ENCODE results near the gene COL15A1.

Gene COL15A1

GRCh38 chr9:99030092-99030511 is 86.4 kb downstream of the COL15A1 start:
- Histone ChIP-seq H4K20me1 (ENCODE audit: insufficient read depth, low read length) (no peaks in the 10 kb centered on the region), H3K4me3 (ENCODE audit: low read length) (no peak overlapping the region), H3K27ac (ENCODE audit: low read length) (no peak overlapping the region), H3K4me1 (ENCODE audit: low read length) (peaks cover 23% of the 10 kb centered on the region), H3K9me3 (replicated peaks; ENCODE audit: insufficient read depth, low read length) (no peaks in the 10 kb centered on the region), H3K9ac (ENCODE audit: low read length) (no peak overlapping the region), H3K9me2 (replicated peaks; ENCODE audit: insufficient read depth, low read length) (no peaks in the 10 kb centered on the region), H3K27me3 (replicated peaks; ENCODE audit: insufficient read depth, low read length) (no peaks in the 10 kb centered on the region), H2AFZ (ENCODE audit: low read length) (0 out of 2 replicates have a peak overlapping the region, but pooled peaks have one; percentile 28), H3K36me3 (replicated peaks; ENCODE audit: insufficient read depth, low read length) (no peaks in the 10 kb centered on the region), H3K79me2 (ENCODE audit: low read length) (no peaks in the 10 kb centered on the region), H3F3A (ENCODE audit: insufficient read depth, low read length) (no peaks in the 10 kb centered on the region), H3K4me2 (ENCODE audit: low read depth, low read length) (peak overlapping the region; percentile 16; the same call in 1 of the 2 replicates)
- TF ChIP-seq EZH2 (optimal IDR thresholded peaks at IDR 0.05; ENCODE audit: low read depth, low read length): no peak
- no peak for TF ChIP-seq CTCF (IDR thresholded peaks at IDR 0.05; ENCODE audit: low read length)
- no peak for TF ChIP-seq EZH2phosphoT487 (IDR thresholded peaks at IDR 0.05; ENCODE audit: low read length)
- no peak for DNase-seq

- no peaks in the 10 kb centered on the region for H3F3A ChIP-seq (ENCODE audit: insufficient read depth, low read length)
- peak overlapping the region; percentile 16; the same call in 1 of the 2 replicates for H3K4me2 ChIP-seq (ENCODE audit: low read depth, low read length)
- no peak overlapping the region for H3K27ac ChIP-seq (ENCODE audit: low read length)
- no peak overlapping the region for H3K4me3 ChIP-seq (ENCODE audit: low read length)
- 0 out of 2 replicates have a peak overlapping the region, but pooled peaks have one; percentile 28 for H2AFZ ChIP-seq (ENCODE audit: low read length)
- no peaks in the 10 kb centered on the region for H3K9me2 ChIP-seq (replicated peaks; ENCODE audit: insufficient read depth, low read length)
- DNase-seq: peak; percentile 35
- no peak for TF ChIP-seq EZH2 (optimal IDR thresholded peaks at IDR 0.05; ENCODE audit: low read depth, low read length)
- TF ChIP-seq CTCF (IDR thresholded peaks at IDR 0.05; ENCODE audit: low read length): no peak
- TF ChIP-seq EZH2phosphoT487 (IDR thresholded peaks at IDR 0.05; ENCODE audit: low read length): no peak
- no peaks in the 10 kb centered on the region for H3K79me2 ChIP-seq (ENCODE audit: low read length)
- no peaks in the 10 kb centered on the region for H3K9me3 ChIP-seq (replicated peaks; ENCODE audit: insufficient read depth, low read length)
- H4K20me1 ChIP-seq (ENCODE audit: insufficient read depth, low read length): no peaks in the 10 kb centered on the region
- no peaks in the 10 kb centered on the region for H3K27me3 ChIP-seq (replicated peaks; ENCODE audit: insufficient read depth, low read length)
- peaks cover 23% of the 10 kb centered on the region for H3K4me1 ChIP-seq (ENCODE audit: low read length)
- H3K9ac ChIP-seq (ENCODE audit: low read length): no peak overlapping the region
- no peaks in the 10 kb centered on the region for H3K36me3 ChIP-seq (replicated peaks; ENCODE audit: insufficient read depth, low read length)
These were observed 87.0 kb downstream of the COL15A1 start for GRCh38 chr9:99030610-99031109.

GRCh38 chr9:99031319-99031718 is 87.6 kb downstream of the COL15A1 start:
- H3K4me3 ChIP-seq (ENCODE audit: low read length): no peak overlapping the region
- no peaks in the 10 kb centered on the region for H3K9me3 ChIP-seq (replicated peaks; ENCODE audit: insufficient read depth, low read length)
- no peak overlapping the region for H3K27ac ChIP-seq (ENCODE audit: low read length)
- no peaks in the 10 kb centered on the region for H3K79me2 ChIP-seq (ENCODE audit: low read length)
- no peak for DNase-seq
- no peak overlapping the region for H3K9ac ChIP-seq (ENCODE audit: low read length)
- H3K36me3 ChIP-seq (replicated peaks; ENCODE audit: insufficient read depth, low read length): no peaks in the 10 kb centered on the region
- TF ChIP-seq EZH2 (optimal IDR thresholded peaks at IDR 0.05; ENCODE audit: low read depth, low read length) (no peak), EZH2phosphoT487 (IDR thresholded peaks at IDR 0.05; ENCODE audit: low read length) (no peak), CTCF (IDR thresholded peaks at IDR 0.05; ENCODE audit: low read length) (no peak)
- no peaks in the 10 kb centered on the region for H4K20me1 ChIP-seq (ENCODE audit: insufficient read depth, low read length)
- H3K4me1 ChIP-seq (ENCODE audit: low read length): peaks cover 23% of the 10 kb centered on the region
- H3K4me2 ChIP-seq (ENCODE audit: low read depth, low read length): no peak overlapping the region
- H3K27me3 ChIP-seq (replicated peaks; ENCODE audit: insufficient read depth, low read length): no peaks in the 10 kb centered on the region
- H3K9me2 ChIP-seq (replicated peaks; ENCODE audit: insufficient read depth, low read length): no peaks in the 10 kb centered on the region
- H2AFZ ChIP-seq (ENCODE audit: low read length): no peak overlapping the region
- no peaks in the 10 kb centered on the region for H3F3A ChIP-seq (ENCODE audit: insufficient read depth, low read length)
